ENCODE results near the gene MAP2K5.

The MAP2K5 gene

GRCh38 chr15:67542420-67543347 lies at the start of gene MAP2K5:
Gene MAP2K5 (plus strand): TSS chr15:67542703. CDS start chr15:67543336, 633 bp downstream.
- DNase-seq (ENCODE audit: low read depth) = peak; percentile 71

- no peak for DNase-seq (ENCODE audit: low read depth)
These were observed 46.9 kb upstream of the MAP2K5 start for GRCh38 chr15:67495585-67495984.

GRCh38 chr15:67501177-67501835 lies 41.2 kb upstream of the MAP2K5 start:
- no peak for DNase-seq (ENCODE audit: low read depth)

- no peak for DNase-seq (ENCODE audit: low read depth)
These were observed 40.6 kb upstream of the MAP2K5 start for GRCh38 chr15:67501836-67502461.

GRCh38 chr15:67504056-67504455 lies 38.4 kb upstream of the MAP2K5 start:
- no peak for DNase-seq (ENCODE audit: low read depth)

GRCh38 chr15:67504796-67505195 lies 37.7 kb upstream of the MAP2K5 start:
- no peak for DNase-seq (ENCODE audit: low read depth)

- no peak for DNase-seq (ENCODE audit: low read depth)
These were observed 36.6 kb upstream of the MAP2K5 start for GRCh38 chr15:67505675-67506572.

- DNase-seq (ENCODE audit: low read depth) = no peak
These were observed 35.4 kb upstream of the MAP2K5 start for GRCh38 chr15:67506775-67507747.

GRCh38 chr15:67508407-67508806 lies 34.1 kb upstream of the MAP2K5 start:
- DNase-seq (ENCODE audit: low read depth) = no peak

GRCh38 chr15:67509918-67510317 lies 32.6 kb upstream of the MAP2K5 start:
- DNase-seq (ENCODE audit: low read depth) = no peak

GRCh38 chr15:67510597-67511190 lies 31.8 kb upstream of the MAP2K5 start:
- no peak for DNase-seq (ENCODE audit: low read depth)

- DNase-seq (ENCODE audit: low read depth) = no peak
These were observed 30.9 kb upstream of the MAP2K5 start for GRCh38 chr15:67511606-67512005.

- DNase-seq (ENCODE audit: low read depth) = no peak
These were observed 30.4 kb upstream of the MAP2K5 start for GRCh38 chr15:67512140-67512539.

- no peak for DNase-seq (ENCODE audit: low read depth)
These were observed 29.4 kb upstream of the MAP2K5 start for GRCh38 chr15:67512933-67513714.

GRCh38 chr15:67515090-67515489 lies 27.4 kb upstream of the MAP2K5 start:
- DNase-seq (ENCODE audit: low read depth) = no peak

- DNase-seq (ENCODE audit: low read depth) = no peak
These were observed 26.9 kb upstream of the MAP2K5 start for GRCh38 chr15:67515557-67515956.

- DNase-seq (ENCODE audit: low read depth) = no peak
These were observed 22.0 kb upstream of the MAP2K5 start for GRCh38 chr15:67520321-67521028.

GRCh38 chr15:67521029-67521782 lies 21.3 kb upstream of the MAP2K5 start, which contains the start of gene C15orf61:
Gene C15orf61 (plus strand): TSS chr15:67521131. CDS start chr15:67521249, 118 bp downstream.
- peak; percentile 69 for DNase-seq (ENCODE audit: low read depth)

Measured in activated gamma-delta T cell treated with anti-CD3 and anti-CD28 coated beads, Interleukin-2, amount 50 U/mL, for 16 hours (primary cell).